ENCODE results near the gene MAP4K5. TPM values are rescaled to one million over a fixed set of nuclear protein-coding genes. Genes with fewer than 3 reads are reported as not detected.

The MAP4K5 gene
- total RNA-seq, 2 experiments from 2014 or later, result 30.9 to 35.0 TPM

DNA sequence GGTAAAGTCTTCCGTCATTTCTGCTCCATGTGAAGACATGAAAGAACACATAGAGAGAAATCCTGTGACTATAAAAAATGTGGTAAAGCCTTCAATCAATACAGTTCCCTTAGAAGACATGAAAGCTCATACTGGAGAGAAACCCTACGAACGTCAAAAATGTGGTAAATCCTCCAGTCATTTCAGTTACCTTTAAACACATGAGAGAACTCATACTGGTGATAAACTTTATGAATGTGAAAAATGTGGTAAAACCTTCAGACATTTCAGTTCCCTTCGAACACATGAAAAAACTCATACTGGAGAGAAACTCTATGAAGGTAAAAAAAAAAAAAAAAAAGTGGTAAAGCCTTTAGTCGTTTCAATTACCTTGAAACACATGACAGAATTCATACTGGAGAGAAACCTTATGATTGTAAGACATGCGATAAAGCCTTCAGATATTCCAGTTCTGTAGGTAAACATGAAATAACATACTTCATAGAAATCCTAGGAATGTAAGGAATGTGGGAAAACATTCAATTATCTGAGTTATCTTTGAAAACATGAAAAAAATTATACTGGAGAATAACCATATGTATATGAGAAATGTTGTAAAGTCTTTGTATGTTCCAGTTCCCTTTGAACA lies 60.4 kb downstream of the MAP4K5 start:
- Mint-ChIP-seq H3K36me3 (peaks cover 77% of the 10 kb centered on the region), H3K4me3 (no peak overlapping the region), H3K27ac (no peak overlapping the region), H3K27me3 (no peaks in the 10 kb centered on the region), H3K9me3 (peaks cover 31% of the 10 kb centered on the region), H3K4me1 (no peaks in the 10 kb centered on the region)
- DNase-seq, result no peak

DNA sequence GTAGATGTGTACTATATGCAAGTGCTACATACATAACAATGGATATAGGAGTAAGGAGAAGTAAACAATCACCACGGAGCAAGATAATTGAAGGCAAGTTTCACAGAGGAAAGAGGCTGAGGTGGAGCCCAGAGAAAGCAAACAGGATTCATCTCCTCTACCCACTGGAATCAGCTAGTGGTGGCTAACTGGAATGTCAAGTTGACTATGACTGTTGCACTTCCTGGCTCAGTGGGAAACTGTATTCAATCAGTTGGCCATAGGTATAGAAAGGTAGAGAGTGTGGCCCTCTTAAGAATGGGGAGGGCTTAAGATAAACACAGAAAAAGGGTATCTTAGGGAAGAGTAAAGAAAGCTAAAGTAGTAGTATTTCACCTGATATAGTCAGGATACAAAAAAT lies 62.4 kb downstream of the MAP4K5 start:
- no peak overlapping the region for H3K27ac Mint-ChIP-seq
- DNase-seq, result no peak
- H3K36me3 Mint-ChIP-seq, result peaks cover 76% of the 10 kb centered on the region
- H3K4me1 Mint-ChIP-seq, result no peaks in the 10 kb centered on the region
- no peaks in the 10 kb centered on the region for H3K27me3 Mint-ChIP-seq
- peaks cover 30% of the 10 kb centered on the region for H3K9me3 Mint-ChIP-seq
- no peak overlapping the region for H3K4me3 Mint-ChIP-seq

DNA sequence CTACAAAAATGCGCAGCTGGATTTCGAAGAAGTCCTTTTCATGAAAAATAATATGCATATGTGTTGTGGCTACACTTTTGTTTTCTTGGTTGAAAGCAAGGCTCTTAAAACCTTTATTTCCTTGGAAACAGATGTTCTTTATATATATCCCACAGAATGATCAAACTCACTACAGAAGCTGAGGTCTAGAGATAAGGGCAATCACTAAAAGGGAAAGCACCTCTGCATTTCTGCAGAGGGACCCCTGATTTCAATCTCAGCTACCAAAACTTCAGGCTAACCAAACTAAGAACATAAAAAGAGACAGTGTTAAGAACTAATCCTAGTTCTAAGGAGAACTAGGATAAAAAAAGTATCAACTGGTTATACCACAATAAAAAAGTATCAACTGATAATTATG lies 70.3 kb downstream of the MAP4K5 start:
- H3K36me3 Mint-ChIP-seq, result peaks cover 6% of the 10 kb centered on the region
- H3K27ac Mint-ChIP-seq, result no peak overlapping the region
- H3K9me3 Mint-ChIP-seq, result no peaks in the 10 kb centered on the region

DNA sequence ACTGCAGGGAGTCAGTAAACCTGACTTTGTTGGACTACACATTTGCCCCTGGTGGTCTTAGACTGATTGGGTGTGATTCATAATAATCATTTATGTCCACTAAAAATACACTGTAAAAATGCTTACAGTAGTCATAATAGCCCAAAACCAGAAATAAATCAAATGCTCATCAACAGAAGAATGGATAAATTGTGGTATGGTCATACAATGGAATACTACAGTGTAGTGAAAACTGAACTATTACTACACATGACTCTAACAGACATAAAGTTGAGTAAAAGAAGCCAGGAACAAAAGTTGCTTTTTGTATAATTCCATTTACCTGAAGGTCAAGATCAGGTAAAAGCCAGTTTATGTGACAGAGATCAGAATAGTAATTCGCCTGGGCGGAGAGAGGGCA lies 78.5 kb downstream of the MAP4K5 start:
- no peak overlapping the region for H3K27ac Mint-ChIP-seq
- H3K9me3 Mint-ChIP-seq, result no peaks in the 10 kb centered on the region
- no peaks in the 10 kb centered on the region for H3K4me1 Mint-ChIP-seq
- H3K36me3 Mint-ChIP-seq, result peaks cover 35% of the 10 kb centered on the region
- DNase-seq, result no peak
- H3K27me3 Mint-ChIP-seq, result no peaks in the 10 kb centered on the region
- H3K4me3 Mint-ChIP-seq, result no peak overlapping the region

More for the DNA sequence above, 70.3 kb downstream of the MAP4K5 start:
- no peak overlapping the region for H3K4me3 Mint-ChIP-seq
- no peak for DNase-seq
- H3K27me3 Mint-ChIP-seq, result no peaks in the 10 kb centered on the region
- H3K4me1 Mint-ChIP-seq, result no peaks in the 10 kb centered on the region

DNA sequence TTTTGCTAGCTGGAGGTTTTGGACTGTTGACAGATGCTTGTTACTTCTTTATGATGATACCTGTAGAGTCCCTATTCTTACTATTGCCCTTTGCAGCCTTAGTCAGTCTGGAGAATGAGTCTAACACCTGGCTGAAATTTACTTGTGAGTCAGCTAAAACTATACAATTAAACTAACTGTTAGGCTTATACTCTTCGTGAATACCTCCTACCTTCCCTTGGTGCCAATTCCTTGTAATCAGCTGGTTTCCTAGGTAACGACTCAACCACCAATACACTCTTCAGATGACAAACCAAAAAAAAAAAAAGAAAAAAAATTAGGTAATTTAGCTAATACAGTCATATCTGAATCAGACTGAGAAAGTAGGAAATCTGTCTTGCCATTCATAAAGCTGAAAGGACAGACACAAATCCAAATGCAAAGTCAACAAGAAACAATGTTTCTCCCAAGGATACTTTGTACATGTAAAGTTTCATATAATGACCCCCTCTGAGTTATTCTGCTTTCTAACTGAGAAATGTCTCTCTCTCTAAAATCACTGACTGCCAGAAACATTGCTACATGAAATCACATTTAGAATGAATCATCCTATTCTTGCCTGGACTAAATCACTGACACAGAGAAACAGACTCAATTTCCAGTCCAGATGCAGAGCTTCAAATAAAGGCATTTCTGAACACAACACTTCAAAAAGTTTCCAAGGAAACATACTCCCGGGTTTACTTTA lies 79.2 kb downstream of the MAP4K5 start:
- Mint-ChIP-seq H3K27ac (no peak overlapping the region), H3K4me3 (no peak overlapping the region), H3K4me1 (no peaks in the 10 kb centered on the region), H3K27me3 (no peaks in the 10 kb centered on the region), H3K36me3 (peaks cover 35% of the 10 kb centered on the region), H3K9me3 (no peaks in the 10 kb centered on the region)
- no peak for DNase-seq

DNA sequence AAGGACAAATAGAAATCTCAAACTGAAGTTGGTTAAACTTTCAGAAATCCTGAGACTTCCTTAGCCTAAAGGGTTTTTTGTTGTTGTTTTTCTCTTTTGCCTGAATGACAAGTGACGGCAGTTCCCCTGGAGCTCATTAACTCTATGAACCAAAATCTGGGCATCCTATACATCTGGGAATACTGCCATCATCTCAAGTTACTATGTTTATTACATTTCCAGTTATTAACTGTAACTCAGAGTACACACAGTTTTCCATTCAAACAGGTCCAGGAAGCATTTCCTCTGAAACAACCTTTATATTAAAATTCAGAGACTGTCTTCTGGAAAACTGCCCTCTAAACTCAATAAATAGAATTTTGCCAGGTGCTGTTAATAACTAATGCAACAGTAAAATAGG lies 80.1 kb downstream of the MAP4K5 start:
- Mint-ChIP-seq H3K4me1 (no peaks in the 10 kb centered on the region), H3K27ac (no peak overlapping the region), H3K36me3 (peaks cover 35% of the 10 kb centered on the region), H3K9me3 (no peaks in the 10 kb centered on the region), H3K4me3 (no peak overlapping the region), H3K27me3 (no peaks in the 10 kb centered on the region)
- DNase-seq, result no peak

DNA sequence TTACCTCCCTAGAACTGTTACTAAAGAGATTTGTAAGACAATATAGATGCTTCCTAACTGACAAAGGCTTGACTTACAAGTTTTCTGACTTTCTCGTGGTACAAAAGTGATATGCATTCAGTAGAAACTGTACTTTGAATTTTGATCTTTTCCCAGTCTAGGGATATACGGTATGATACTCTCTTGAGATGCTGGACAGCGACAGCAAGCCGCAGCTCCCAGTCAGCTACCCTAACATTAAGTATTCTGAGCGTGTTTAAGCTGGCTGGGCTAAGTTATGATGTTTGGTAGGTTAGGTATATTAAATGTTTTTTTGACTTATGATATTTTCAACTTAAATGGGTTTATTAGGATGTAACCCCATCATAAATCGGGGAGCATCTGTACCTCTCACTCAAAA lies 80.5 kb downstream of the MAP4K5 start:
- H3K4me1 Mint-ChIP-seq, result no peaks in the 10 kb centered on the region
- H3K4me3 Mint-ChIP-seq, result no peak overlapping the region
- H3K27me3 Mint-ChIP-seq, result no peaks in the 10 kb centered on the region
- no peak overlapping the region for H3K27ac Mint-ChIP-seq
- H3K9me3 Mint-ChIP-seq, result no peaks in the 10 kb centered on the region
- H3K36me3 Mint-ChIP-seq, result peaks cover 35% of the 10 kb centered on the region
- no peak for DNase-seq

DNA sequence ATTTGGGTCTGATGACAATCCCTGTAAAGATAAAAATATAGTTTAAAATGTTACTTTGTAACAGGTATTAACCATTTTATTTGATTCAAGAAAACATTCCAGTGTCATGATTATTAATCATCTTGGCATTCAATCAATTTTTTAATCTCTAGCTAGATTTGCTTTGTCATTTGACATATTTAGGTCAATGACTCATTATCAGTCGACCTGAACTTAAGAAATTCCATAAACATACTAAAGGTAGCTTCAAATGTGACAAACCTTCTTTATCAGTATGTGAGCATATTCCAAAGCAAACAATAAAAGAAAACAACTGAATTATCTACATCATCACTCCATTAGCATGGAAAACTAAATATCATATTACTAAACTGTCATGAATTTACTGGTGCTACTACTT lies 84.9 kb downstream of the MAP4K5 start:
- Mint-ChIP-seq H3K4me1 (no peaks in the 10 kb centered on the region), H3K36me3 (peaks cover 27% of the 10 kb centered on the region), H3K4me3 (no peak overlapping the region), H3K9me3 (no peaks in the 10 kb centered on the region), H3K27me3 (no peaks in the 10 kb centered on the region), H3K27ac (no peak overlapping the region)
- no peak for DNase-seq

DNA sequence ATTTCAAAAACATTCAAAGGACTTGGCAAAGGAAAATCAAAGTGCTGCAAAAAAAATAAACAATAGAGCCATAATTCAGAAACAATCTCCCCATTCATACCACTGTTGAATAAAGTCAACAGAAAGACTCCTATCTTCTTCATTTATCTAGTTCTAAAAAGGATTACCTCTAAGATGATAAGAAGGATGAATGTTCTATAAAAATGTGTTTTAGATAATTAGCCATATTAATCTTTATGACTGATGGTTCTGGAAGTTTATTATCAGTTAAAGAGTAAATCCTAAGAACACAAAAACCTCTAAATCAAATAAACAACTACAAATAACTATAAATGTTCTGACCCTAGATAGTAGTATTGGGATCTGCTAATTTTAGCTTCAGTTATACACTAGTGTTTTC lies 97.8 kb downstream of the MAP4K5 start:
- no peak for DNase-seq
- Mint-ChIP-seq H3K27ac (no peak overlapping the region), H3K9me3 (peaks cover 10% of the 10 kb centered on the region), H3K4me1 (no peaks in the 10 kb centered on the region), H3K27me3 (no peaks in the 10 kb centered on the region), H3K36me3 (peaks cover 35% of the 10 kb centered on the region), H3K4me3 (no peak overlapping the region)

DNA sequence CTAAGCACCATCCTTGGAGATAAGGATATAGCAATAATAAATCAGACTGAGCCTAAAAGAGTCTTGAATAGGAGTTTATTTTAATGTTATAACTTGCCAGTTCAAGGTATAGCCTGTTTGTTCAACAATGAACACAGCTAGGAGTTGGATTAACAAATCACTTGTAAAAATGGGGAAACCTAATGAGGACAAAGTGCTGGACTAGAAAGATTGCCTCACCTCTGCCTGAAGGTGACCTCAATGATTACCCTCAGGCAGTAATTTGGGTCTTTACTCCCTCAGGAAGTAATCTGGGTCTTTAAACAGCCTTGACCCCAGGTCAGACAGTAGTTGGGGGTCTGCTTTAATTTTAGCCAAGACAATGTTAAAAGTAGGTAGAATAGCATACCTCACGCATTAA lies 100.2 kb downstream of the MAP4K5 start:
- no peak overlapping the region for H3K4me3 Mint-ChIP-seq

DNA sequence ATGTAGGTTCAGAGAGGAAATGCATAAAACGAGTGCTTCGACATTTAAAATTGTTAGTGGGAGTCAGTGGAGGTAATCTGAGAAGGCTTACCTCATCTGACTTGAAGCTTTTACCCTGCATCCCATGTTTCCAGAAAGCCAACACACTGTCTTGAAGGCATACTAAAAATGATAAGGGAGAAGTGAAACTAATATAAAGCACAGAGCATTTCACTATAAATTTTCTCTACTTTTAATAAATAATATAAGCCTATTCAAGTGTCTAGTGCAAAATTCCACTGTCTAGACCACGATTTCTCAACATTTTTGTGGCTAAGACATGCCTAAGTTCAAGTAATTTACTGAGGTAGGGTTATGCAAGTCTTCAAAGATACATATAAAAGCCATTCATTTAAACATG lies 106.6 kb downstream of the MAP4K5 start:
- no peaks in the 10 kb centered on the region for H3K4me1 Mint-ChIP-seq

More for the DNA sequence above, 100.2 kb downstream of the MAP4K5 start:
- Mint-ChIP-seq H3K27me3 (no peaks in the 10 kb centered on the region), H3K4me1 (no peaks in the 10 kb centered on the region), H3K36me3 (peaks cover 23% of the 10 kb centered on the region), H3K27ac (no peak overlapping the region), H3K9me3 (peaks cover 3% of the 10 kb centered on the region)
- no peak for DNase-seq

DNA sequence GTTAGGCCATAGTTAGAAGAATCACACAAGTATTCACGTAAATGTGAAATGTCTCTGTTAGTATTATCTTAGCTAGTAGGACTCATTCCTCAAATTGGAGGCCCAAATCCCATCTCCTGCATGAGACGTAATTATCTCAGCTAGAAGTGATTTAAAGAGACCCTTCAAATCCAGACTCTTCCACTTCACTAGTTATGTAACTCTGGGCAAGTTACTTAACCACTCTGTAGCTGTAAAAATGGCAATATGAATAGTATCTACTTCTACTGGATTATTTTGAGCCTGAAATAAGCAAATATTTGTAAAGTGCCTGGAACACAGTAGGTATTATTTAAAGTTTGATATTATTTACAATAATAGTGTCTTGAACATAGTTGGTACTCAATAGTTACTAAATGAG lies 107.3 kb downstream of the MAP4K5 start:
- H3K4me3 Mint-ChIP-seq, result no peak overlapping the region
- no peaks in the 10 kb centered on the region for H3K9me3 Mint-ChIP-seq
- H3K36me3 Mint-ChIP-seq, result peaks cover 11% of the 10 kb centered on the region
- DNase-seq, result no peak
- H3K4me1 Mint-ChIP-seq, result no peaks in the 10 kb centered on the region
- no peak overlapping the region for H3K27ac Mint-ChIP-seq
- H3K27me3 Mint-ChIP-seq, result no peaks in the 10 kb centered on the region

More for the DNA sequence above, 106.6 kb downstream of the MAP4K5 start:
- Mint-ChIP-seq H3K4me3 (no peak overlapping the region), H3K27me3 (no peaks in the 10 kb centered on the region), H3K27ac (no peak overlapping the region), H3K36me3 (peaks cover 7% of the 10 kb centered on the region), H3K9me3 (no peaks in the 10 kb centered on the region)
- no peak for DNase-seq

DNA sequence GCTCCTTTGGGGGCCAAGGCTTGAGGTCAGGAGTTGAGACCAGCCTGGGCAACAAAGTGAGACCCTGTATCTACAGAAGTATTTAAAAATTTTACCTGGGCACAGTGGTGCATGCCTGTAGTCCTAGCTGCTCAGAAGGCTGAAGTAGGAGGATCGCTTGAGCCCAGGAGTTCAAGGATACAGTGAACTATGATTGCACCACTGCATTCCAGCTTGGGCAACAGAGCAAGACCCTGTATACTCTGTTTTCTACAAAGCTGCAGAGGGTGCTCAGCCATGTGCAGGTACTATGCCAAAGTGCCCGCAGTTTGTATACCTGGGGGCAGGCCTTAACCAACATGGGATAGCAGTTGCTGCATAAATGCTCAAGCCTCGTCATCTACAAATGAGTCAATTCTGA lies 108.8 kb downstream of the MAP4K5 start:
- no peaks in the 10 kb centered on the region for H3K9me3 Mint-ChIP-seq
- no peaks in the 10 kb centered on the region for H3K4me1 Mint-ChIP-seq
- no peak for DNase-seq
- peaks cover 16% of the 10 kb centered on the region for H3K36me3 Mint-ChIP-seq
- no peaks in the 10 kb centered on the region for H3K27me3 Mint-ChIP-seq
- no peak overlapping the region for H3K4me3 Mint-ChIP-seq
- H3K27ac Mint-ChIP-seq, result no peak overlapping the region

DNA sequence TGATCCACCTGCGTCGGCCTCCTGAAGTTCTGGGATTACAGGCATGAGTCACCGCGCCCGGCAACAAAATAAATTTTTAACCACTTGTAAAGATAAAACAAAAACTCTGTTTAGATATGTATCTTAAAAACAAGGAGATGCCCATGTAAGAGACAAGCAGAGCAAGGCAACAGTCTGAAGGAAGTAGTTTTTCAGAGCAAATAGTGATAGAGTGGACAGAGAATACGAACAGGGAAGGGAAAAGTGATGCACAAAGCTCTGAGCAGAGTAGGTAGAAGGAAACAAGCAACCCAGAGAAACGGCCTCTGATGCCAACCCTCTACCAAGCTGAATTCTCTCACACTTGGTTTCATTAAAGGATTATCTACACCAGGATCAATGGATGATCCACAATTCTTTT lies 110.9 kb downstream of the MAP4K5 start:
- no peak overlapping the region for H3K27ac Mint-ChIP-seq
- peaks cover 5% of the 10 kb centered on the region for H3K4me1 Mint-ChIP-seq
- DNase-seq, result no peak
- H3K27me3 Mint-ChIP-seq, result no peaks in the 10 kb centered on the region
- no peak overlapping the region for H3K4me3 Mint-ChIP-seq
- peaks cover 26% of the 10 kb centered on the region for H3K36me3 Mint-ChIP-seq
- H3K9me3 Mint-ChIP-seq, result no peaks in the 10 kb centered on the region

DNA sequence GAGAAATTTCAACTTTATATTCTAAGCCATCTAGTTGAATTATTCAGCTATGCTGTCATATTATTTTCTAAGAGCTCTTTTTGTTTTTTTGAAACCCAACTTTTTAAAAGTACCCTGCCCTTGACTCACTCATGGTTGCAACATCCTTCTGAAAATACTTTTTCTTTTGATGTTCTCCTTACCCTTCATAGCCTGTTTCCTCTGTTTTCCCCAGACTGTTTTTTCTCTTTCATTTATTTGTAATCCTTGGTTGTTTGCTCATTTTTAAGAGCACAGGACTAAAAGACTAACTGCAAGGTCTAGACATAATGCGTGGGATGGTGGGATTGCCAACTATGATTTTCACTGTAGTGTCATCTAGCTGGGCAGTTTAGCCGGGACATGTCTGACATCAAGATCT lies 114.5 kb downstream of the MAP4K5 start:
- no peak for DNase-seq
- H3K36me3 Mint-ChIP-seq, result peaks cover 52% of the 10 kb centered on the region
- peaks cover 5% of the 10 kb centered on the region for H3K4me1 Mint-ChIP-seq
- peaks cover 5% of the 10 kb centered on the region for H3K9me3 Mint-ChIP-seq
- no peak overlapping the region for H3K27ac Mint-ChIP-seq
- no peaks in the 10 kb centered on the region for H3K27me3 Mint-ChIP-seq
- no peak overlapping the region for H3K4me3 Mint-ChIP-seq

DNA sequence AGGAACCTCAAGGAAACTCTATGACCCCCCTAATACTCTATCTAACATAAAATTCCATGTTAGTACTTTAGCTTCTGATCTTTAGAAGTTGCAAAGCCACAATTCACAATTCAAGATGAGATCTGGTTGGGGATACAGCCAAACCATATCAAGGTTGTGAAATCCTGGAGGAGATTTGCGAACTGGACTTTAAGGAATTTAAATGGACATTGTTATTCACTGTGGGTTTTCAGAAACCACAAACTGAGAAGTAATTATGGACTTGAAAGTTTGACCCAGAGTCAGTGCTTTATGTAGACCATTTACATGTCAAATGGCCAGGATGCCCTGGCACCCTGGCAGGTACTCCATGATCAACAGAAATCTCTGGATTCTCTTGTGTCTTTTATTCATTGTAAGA lies 121.4 kb downstream of the MAP4K5 start:
- H3K36me3 Mint-ChIP-seq, result peaks cover 38% of the 10 kb centered on the region
- no peaks in the 10 kb centered on the region for H3K4me1 Mint-ChIP-seq
- no peak for DNase-seq

More for the DNA sequence above, 121.4 kb downstream of the MAP4K5 start:
- no peaks in the 10 kb centered on the region for H3K27me3 Mint-ChIP-seq
- H3K9me3 Mint-ChIP-seq, result peaks cover 22% of the 10 kb centered on the region
- no peak overlapping the region for H3K4me3 Mint-ChIP-seq
- H3K27ac Mint-ChIP-seq, result no peak overlapping the region
